UCSD-AML1 (cell line): ENCODE results near the gene SPATS1.

Source experiments
- DNase-seq: peaks from one replicate; lab custom pipeline; 2025; ENCODE audit not compliant: unreplicated experiment; lab: John Stamatoyannopoulos, UW

The SPATS1 gene

GRCh38 chr6:44386364-44386928 is 44.0 kb downstream of the SPATS1 start:
- DNase-seq: no peak

GRCh38 chr6:44386929-44387345 is 44.5 kb downstream of the SPATS1 start:
- no peak for DNase-seq

GRCh38 chr6:44387346-44388134 is 45.1 kb downstream of the SPATS1 start, which contains the start of gene CDC5L:
CDC5L (plus strand) TSS chr6:44387706; CDS start chr6:44387824, 118 bp downstream.
- DNase-seq: peak; percentile 95

- no peak for DNase-seq
These were observed 45.7 kb downstream of the SPATS1 start for GRCh38 chr6:44388135-44388487.

GRCh38 chr6:44388887-44389286 is 46.4 kb downstream of the SPATS1 start:
- no peak for DNase-seq

GRCh38 chr6:44390158-44390683 is 47.8 kb downstream of the SPATS1 start:
- no peak for DNase-seq
